Glutamatergic neuron (in vitro differentiated cells): ENCODE measurements around the gene AJM1. TPM values are rescaled to one million over a fixed set of nuclear protein-coding genes. Genes with fewer than 3 reads are reported as not detected.
"Not testable (repeated sequence)": the region's sequence is repeated elsewhere in the genome, so short reads cannot be mapped to it uniquely, and the experiment has no call there.

ENCODE experiments used
- DNase-seq: peaks from one replicate; pipeline ENCODE4 v3.0.0; 2022
- H3K27ac Mint-ChIP-seq: one replicate; pipeline ENCODE4 v1.8.0; 2020; ENCODE audit warnings: mild to moderate bottlenecking, mixed read lengths, inconsistent platforms; ENCODE audit not compliant: unreplicated experiment
- H3K27me3 Mint-ChIP-seq: one replicate; pipeline ENCODE4 v1.8.0; 2020; ENCODE audit warnings: mild to moderate bottlenecking, moderate library complexity, mixed read lengths, inconsistent platforms; ENCODE audit not compliant: unreplicated experiment
- H3K36me3 Mint-ChIP-seq: one replicate; pipeline ENCODE4 v1.8.0; 2020; ENCODE audit warnings: mild to moderate bottlenecking, mixed read lengths, inconsistent platforms; ENCODE audit not compliant: unreplicated experiment
- H3K4me1 Mint-ChIP-seq: one replicate; pipeline ENCODE4 v1.8.0; 2020; ENCODE audit warnings: mild to moderate bottlenecking, low read depth, mixed read lengths, inconsistent platforms; ENCODE audit not compliant: unreplicated experiment
- H3K4me3 Mint-ChIP-seq: one replicate; pipeline ENCODE4 v1.8.0; 2020; ENCODE audit warnings: mild to moderate bottlenecking, mixed read lengths, inconsistent platforms; ENCODE audit not compliant: unreplicated experiment
- H3K9me3 Mint-ChIP-seq: one replicate; pipeline ENCODE4 v1.8.0; 2020; ENCODE audit warnings: mild to moderate bottlenecking, moderate library complexity, mixed read lengths, inconsistent platforms; ENCODE audit not compliant: unreplicated experiment
- CTCF ChIP-seq: fragments of 200-600 bp; sonication (generic); IDR thresholded peaks from one replicate; pipeline ENCODE4 v1.5.0; 2021; ENCODE audit not compliant: partially characterized antibody, unreplicated experiment
- total RNA-seq: library from RNA; stranded (reverse); fragmentation: NEBNext Ultra II Directional; extraction: Animal tissue kit (Norgen Biotek cat#: 25700); gene quantifications from one replicate; pipeline ENCODE4 v1.2.1, GENCODE V29; 2021; ENCODE audit not compliant: unreplicated experiment

Gene AJM1
- total RNA-seq, 1 donor from 2014 or later, result 15.3 TPM

- Mint-ChIP-seq H3K9me3 (peaks cover 11% of the 10 kb centered on the region), H3K27ac (no peak overlapping the region), H3K36me3 (peaks cover 11% of the 10 kb centered on the region), H3K4me3 (peak overlapping the region; percentile 34), H3K4me1 (peaks cover 3% of the 10 kb centered on the region), H3K27me3 (no peaks in the 10 kb centered on the region)
- no peak for TF ChIP-seq CTCF
- no peak for DNase-seq
Observed at GRCh38 chr9:136867480-136867879, 25.2 kb downstream of the AJM1 start.

GRCh38 chr9:136867917-136868316 is 25.6 kb downstream of the AJM1 start:
- TF ChIP-seq CTCF, result no peak
- Mint-ChIP-seq H3K36me3 (peaks cover 11% of the 10 kb centered on the region), H3K9me3 (peaks cover 10% of the 10 kb centered on the region), H3K27me3 (no peaks in the 10 kb centered on the region), H3K27ac (no peak overlapping the region), H3K4me1 (peaks cover 3% of the 10 kb centered on the region), H3K4me3 (peak overlapping the region; percentile 34)
- no peak for DNase-seq

- Mint-ChIP-seq H3K4me1 (peaks cover 3% of the 10 kb centered on the region), H3K36me3 (peaks cover 11% of the 10 kb centered on the region), H3K27me3 (no peaks in the 10 kb centered on the region), H3K27ac (peak overlapping the region; percentile 64), H3K4me3 (no peak overlapping the region), H3K9me3 (peaks cover 9% of the 10 kb centered on the region)
- no peak for TF ChIP-seq CTCF
- DNase-seq, result no peak
Observed at GRCh38 chr9:136868644-136869043, 26.4 kb downstream of the AJM1 start.

GRCh38 chr9:136869611-136870010 is 27.3 kb downstream of the AJM1 start:
- H3K27ac Mint-ChIP-seq, H3K4me3 Mint-ChIP-seq, H3K27me3 Mint-ChIP-seq, DNase-seq, H3K9me3 Mint-ChIP-seq, H3K4me1 Mint-ChIP-seq: not testable (repeated sequence)
- peaks cover 11% of the 10 kb centered on the region for H3K36me3 Mint-ChIP-seq

- Mint-ChIP-seq H3K36me3 (no peaks in the 10 kb centered on the region), H3K9me3 (peaks cover 10% of the 10 kb centered on the region), H3K27ac (no peak overlapping the region), H3K4me3 (no peak overlapping the region), H3K4me1 (no peaks in the 10 kb centered on the region), H3K27me3 (peaks cover under 1% of the 10 kb centered on the region)
- no peak for DNase-seq
- no peak for TF ChIP-seq CTCF
Observed at GRCh38 chr9:136875155-136875554, 32.9 kb downstream of the AJM1 start.

- Mint-ChIP-seq H3K36me3 (no peaks in the 10 kb centered on the region), H3K27ac (no peak overlapping the region), H3K4me3 (no peak overlapping the region), H3K27me3 (peaks cover 2% of the 10 kb centered on the region), H3K4me1 (no peaks in the 10 kb centered on the region), H3K9me3 (peaks cover 8% of the 10 kb centered on the region)
- no peak for TF ChIP-seq CTCF
- no peak for DNase-seq
Observed at GRCh38 chr9:136876476-136876875, 34.2 kb downstream of the AJM1 start.
